HepG2 (cell line): ENCODE data around the gene PSRC1. TPM values are rescaled to one million over a fixed set of nuclear protein-coding genes. Genes with fewer than 3 reads are reported as not detected.

Experiments
- AHDC1 ChIP-seq: sonication (generic); formaldehyde crosslinking; IDR thresholded peaks from 2 replicates; pipeline ENCODE4 v1.5.1; 2020; ENCODE audit warnings: mild to moderate bottlenecking, missing genetic modification reagents, borderline replicate concordance
- ARID2 ChIP-seq: sonication (generic); formaldehyde crosslinking; IDR thresholded peaks from 2 replicates; pipeline ENCODE4 v1.8.1; 2022; ENCODE audit warnings: mild to moderate bottlenecking, missing genetic modification reagents, borderline replicate concordance
- EED ChIP-seq: sonication (generic); formaldehyde crosslinking; IDR thresholded peaks from 2 replicates; pipeline ENCODE4 v1.5.0; 2020; ENCODE audit warnings: mild to moderate bottlenecking, missing genetic modification reagents
- GATAD2A ChIP-seq: IDR thresholded peaks from 2 replicates; pipeline ENCODE4 v1.6.1; 2016
- KDM1A ChIP-seq: IDR thresholded peaks from 2 replicates; pipeline ENCODE4 v1.6.1; 2016; ENCODE audit warnings: missing compliant biosample characterization
- MIER3 ChIP-seq: IDR thresholded peaks from 2 replicates; pipeline ENCODE4 v1.6.1; 2016; ENCODE audit warnings: missing compliant biosample characterization, borderline replicate concordance
- PPARG ChIP-seq: conservative IDR thresholded peaks from 2 replicates; pipeline ENCODE4 v1.6.1; 2016; ENCODE audit warnings: missing biosample characterization, missing genetic modification reagents
- RFXAP ChIP-seq: sonication (generic); formaldehyde crosslinking; IDR thresholded peaks from 2 replicates; pipeline ENCODE4 v1.4.0; 2020; ENCODE audit warnings: missing genetic modification reagents, borderline replicate concordance
- SOX6 ChIP-seq, 2 experiments: fragments of 450-650 bp in 1 of 2; sonication (generic) in 1 of 2; formaldehyde crosslinking in 1 of 2; IDR thresholded peaks; 2 replicates each; pipeline versions ENCODE4 v1.4.0 to v1.6.1; 2017 to 2020; ENCODE audit warnings: antibody characterized with exemption in 1 of 2, mild to moderate bottlenecking in 1 of 2, missing genetic modification reagents in 1 of 2
- SP1 ChIP-seq, 2 experiments: fragments of 450-650 bp in 1 of 2; sonication (generic) in 1 of 2; formaldehyde crosslinking in 1 of 2; IDR thresholded peaks; 2 replicates each; pipeline versions ENCODE4 v1.4.0 to v1.6.1; 2016 to 2020; ENCODE audit warnings: missing genetic modification reagents in 1 of 2
- TBP ChIP-seq: sonication (generic); formaldehyde crosslinking; IDR thresholded peaks from 2 replicates; pipeline ENCODE4 v1.5.0; 2020; ENCODE audit warnings: missing genetic modification reagents
- YEATS4 ChIP-seq: sonication (generic); formaldehyde crosslinking; IDR thresholded peaks from 2 replicates; pipeline ENCODE4 v1.4.0; 2020; ENCODE audit warnings: missing genetic modification reagents, borderline replicate concordance
- ZC3H13 ChIP-seq: sonication (generic); formaldehyde crosslinking; IDR thresholded peaks from 2 replicates; pipeline ENCODE4 v1.8.1; 2023; ENCODE audit warnings: mild to moderate bottlenecking, missing genetic modification reagents, moderate library complexity
- ZNF275 ChIP-seq: sonication (generic); formaldehyde crosslinking; IDR thresholded peaks from 2 replicates; pipeline ENCODE4 v1.8.0; 2022; ENCODE audit warnings: missing genetic modification reagents, mild to moderate bottlenecking, inconsistent platforms, borderline replicate concordance
- ZNF570 ChIP-seq: sonication (generic); formaldehyde crosslinking; IDR thresholded peaks from 2 replicates; pipeline ENCODE4 v1.4.0; 2020; ENCODE audit warnings: mild to moderate bottlenecking, missing genetic modification reagents, borderline replicate concordance
- ZNF781 ChIP-seq: sonication (generic); formaldehyde crosslinking; IDR thresholded peaks from 2 replicates; pipeline ENCODE4 v1.5.1; 2020; ENCODE audit warnings: borderline replicate concordance, mild to moderate bottlenecking, missing genetic modification reagents; ENCODE audit errors: not compliant biosample characterization
- polyA plus RNA-seq, 8 experiments: library from polyadenylated mRNA; depleted of rRNA in 3 of 8; stranded (reverse) in 7 of 8; unstranded in 1 of 8; fragments of >200 nt; fragmentation: Illumina TruSeq in 4 of 8; extraction: Trizol in 4 of 8; gene quantifications; 2 replicates each; pipeline versions ENCODE4 v1.2.1 to v1.2.3, GENCODE V29; 2011 to 2016; ENCODE audit warnings: low read depth in 4 of 8, missing spikeins in 1 of 8, mixed read lengths in 1 of 8; ENCODE audit not compliant: insufficient read depth in 1 of 8
- total RNA-seq, 5 experiments: library from RNA; depleted of rRNA; stranded (reverse); fragments of >200 nt; fragmentation: Illumina TruSeq; extraction: Trizol; gene quantifications; 2 replicates each; pipeline ENCODE4 v1.2.3, GENCODE V29; 2016; ENCODE audit warnings: low read depth in 1 of 5
- TF ChIP-seq, protein P1 (sequence below): IDR thresholded peaks from 2 replicates; pipeline ENCODE4 v1.6.1; 2016; ENCODE audit warnings: missing compliant biosample characterization, missing genetic modification reagents, borderline replicate concordance
- TF ChIP-seq, protein P2 (sequence below): sonication (generic); formaldehyde crosslinking; IDR thresholded peaks from 2 replicates; pipeline ENCODE4 v1.8.1; 2023; ENCODE audit warnings: mild to moderate bottlenecking, missing genetic modification reagents

The PSRC1 gene
- total and polyA plus RNA-seq, 2 of the 13 experiments (the other 11 are each of a cell fraction or from before 2014, with no cell fraction given), result 28.6 to 30.3 TPM

GRCh38 chr1:109274533-109275476 lies 8.1 kb downstream of the PSRC1 start (continued):
- TF ChIP-seq, protein P1, sequence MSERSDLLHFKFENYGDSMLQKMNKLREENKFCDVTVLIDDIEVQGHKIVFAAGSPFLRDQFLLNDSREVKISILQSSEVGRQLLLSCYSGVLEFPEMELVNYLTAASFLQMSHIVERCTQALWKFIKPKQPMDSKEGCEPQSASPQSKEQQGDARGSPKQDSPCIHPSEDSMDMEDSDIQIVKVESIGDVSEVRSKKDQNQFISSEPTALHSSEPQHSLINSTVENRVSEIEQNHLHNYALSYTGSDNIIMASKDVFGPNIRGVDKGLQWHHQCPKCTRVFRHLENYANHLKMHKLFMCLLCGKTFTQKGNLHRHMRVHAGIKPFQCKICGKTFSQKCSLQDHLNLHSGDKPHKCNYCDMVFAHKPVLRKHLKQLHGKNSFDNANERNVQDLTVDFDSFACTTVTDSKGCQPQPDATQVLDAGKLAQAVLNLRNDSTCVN (CRISPR knock-in tag), result no peak
- no peak for TF ChIP-seq KDM1A (CRISPR knock-in tag)
- no peak for TF ChIP-seq AHDC1 (CRISPR knock-in tag)
- TF ChIP-seq PPARG, result peak; percentile 39; the same call in 1 of the 2 replicates
- TF ChIP-seq ZNF570 (CRISPR knock-in tag), result no peak
- no peak for TF ChIP-seq TBP (CRISPR knock-in tag)
- peak; percentile 82 for TF ChIP-seq GATAD2A
- no peak for TF ChIP-seq ZNF275
- TF ChIP-seq RFXAP (CRISPR knock-in tag), result no peak; the same call in 1 of the 2 replicates
- no peak; the same call in 1 of the 2 replicates for TF ChIP-seq ZC3H13 (CRISPR knock-in tag)
- TF ChIP-seq ARID2 (CRISPR knock-in tag), result no peak
- no peak for TF ChIP-seq SP1 (IDR thresholded peaks at IDR 0.05)
- TF ChIP-seq SP1 (CRISPR knock-in tag; IDR thresholded peaks at IDR 0.05), result 0 out of 2 replicates have a peak, but pooled peaks have one; percentile 39
- no peak for TF ChIP-seq SOX6 (IDR thresholded peaks at IDR 0.05)
- peak; percentile 77 for TF ChIP-seq SOX6 (CRISPR knock-in tag; IDR thresholded peaks at IDR 0.05)
- no peak for TF ChIP-seq ZNF781 (CRISPR knock-in tag)
- TF ChIP-seq MIER3 (CRISPR knock-in tag), result peak; percentile 64; the same call in 1 of the 2 replicates
- TF ChIP-seq EED, result 0 out of 2 replicates have a peak, but pooled peaks have one; percentile 56
- TF ChIP-seq YEATS4 (CRISPR knock-in tag), result peak; percentile 60; the same call in 1 of the 2 replicates
- TF ChIP-seq, protein P2, sequence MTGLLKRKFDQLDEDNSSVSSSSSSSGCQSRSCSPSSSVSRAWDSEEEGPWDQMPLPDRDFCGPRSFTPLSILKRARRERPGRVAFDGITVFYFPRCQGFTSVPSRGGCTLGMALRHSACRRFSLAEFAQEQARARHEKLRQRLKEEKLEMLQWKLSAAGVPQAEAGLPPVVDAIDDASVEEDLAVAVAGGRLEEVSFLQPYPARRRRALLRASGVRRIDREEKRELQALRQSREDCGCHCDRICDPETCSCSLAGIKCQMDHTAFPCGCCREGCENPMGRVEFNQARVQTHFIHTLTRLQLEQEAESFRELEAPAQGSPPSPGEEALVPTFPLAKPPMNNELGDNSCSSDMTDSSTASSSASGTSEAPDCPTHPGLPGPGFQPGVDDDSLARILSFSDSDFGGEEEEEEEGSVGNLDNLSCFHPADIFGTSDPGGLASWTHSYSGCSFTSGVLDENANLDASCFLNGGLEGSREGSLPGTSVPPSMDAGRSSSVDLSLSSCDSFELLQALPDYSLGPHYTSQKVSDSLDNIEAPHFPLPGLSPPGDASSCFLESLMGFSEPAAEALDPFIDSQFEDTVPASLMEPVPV, result peak; percentile 34; the same call in 1 of the 2 replicates
